Subcutaneous abdominal adipose tissue (tissue), 5 donors: ENCODE data around the gene ESYT2.
"Not testable (repeated sequence)": the region's sequence is repeated elsewhere in the genome, so short reads cannot be mapped to it uniquely, and the experiment has no call there.

Experiments
- H3K27ac ChIP-seq: one replicate; pipeline ENCODE4 v1.7.0; 2013; ENCODE audit warnings: low read depth, mild to moderate bottlenecking, inconsistent platforms, low read length, moderate library complexity
- H3K27me3 ChIP-seq, 5 donors: one replicate each; pipeline ENCODE4 v1.7.0; 2013; ENCODE audit warnings: low read length in 5 of 5, inconsistent platforms in 1 of 5; ENCODE audit not compliant: control insufficient read depth in 5 of 5, insufficient read depth in 4 of 5
- H3K36me3 ChIP-seq, 5 donors: one replicate each; pipeline ENCODE4 v1.7.0; 2013; ENCODE audit warnings: low read length in 5 of 5; ENCODE audit not compliant: control insufficient read depth in 5 of 5, insufficient read depth in 5 of 5
- H3K4me1 ChIP-seq, 5 donors: one replicate each; pipeline ENCODE4 v1.7.0; 2013; ENCODE audit warnings: low read length in 5 of 5, mild to moderate bottlenecking in 3 of 5, moderate library complexity in 1 of 5; ENCODE audit not compliant: control insufficient read depth in 5 of 5, insufficient read depth in 5 of 5
- H3K4me3 ChIP-seq, 5 donors: one replicate each; pipeline ENCODE4 v1.7.0; 2013; ENCODE audit warnings: low read length in 5 of 5, low read depth in 1 of 5
- H3K9ac ChIP-seq, 5 donors: one replicate each; pipeline ENCODE4 v1.7.0; 2013; ENCODE audit warnings: low read length in 5 of 5, mild to moderate bottlenecking in 4 of 5, moderate library complexity in 3 of 5
- H3K9me3 ChIP-seq, 5 donors: one replicate each; pipeline ENCODE4 v1.7.0; 2013; ENCODE audit warnings: low read length in 5 of 5; ENCODE audit not compliant: control insufficient read depth in 5 of 5
- donor health status: healthy.
- donor health status: healthy.
- donor health status: healthy.
- donor health status: healthy.
- donor health status: healthy.

The ESYT2 gene

GRCh38 chr7:158702944-158703343, 126.4 kb downstream of the ESYT2 start:
- H3K4me3 ChIP-seq, result no peak overlapping the region
- H3K36me3 ChIP-seq, result peaks cover 0 to 4% (median 0%) of the 10 kb centered on the region in 5 donors
- no peak overlapping the region for H3K9ac ChIP-seq
- peaks cover 0 to 9% (median 7%) of the 10 kb centered on the region in 5 donors for H3K9me3 ChIP-seq
- H3K27me3 ChIP-seq, result no peaks in the 10 kb centered on the region
- H3K27ac ChIP-seq, result no peak overlapping the region
- H3K4me1 ChIP-seq, result peaks cover 0 to 22% (median 20%) of the 10 kb centered on the region in 5 donors

- Histone ChIP-seq H3K27ac (no peak overlapping the region), H3K4me1 (peaks cover 0 to 22% (median 20%) of the 10 kb centered on the region in 5 donors), H3K27me3 (no peaks in the 10 kb centered on the region), H3K9ac (peak overlapping the region in 1 of 5 donors; percentile 35), H3K4me3 (no peak overlapping the region), H3K36me3 (peaks cover 0 to 4% (median 0%) of the 10 kb centered on the region in 5 donors), H3K9me3 (peaks cover 0 to 1% (median 0%) of the 10 kb centered on the region in 5 donors)
These were observed 127.1 kb downstream of the ESYT2 start for GRCh38 chr7:158702196-158702595.

- no peak overlapping the region for H3K9ac ChIP-seq
- H3K27me3 ChIP-seq, result no peaks in the 10 kb centered on the region
- H3K9me3 ChIP-seq, result no peaks in the 10 kb centered on the region
- no peak overlapping the region for H3K4me3 ChIP-seq
- peaks cover 0 to 20% (median 14%) of the 10 kb centered on the region in 5 donors for H3K4me1 ChIP-seq
- H3K27ac ChIP-seq, result no peak overlapping the region
- H3K36me3 ChIP-seq, result peaks cover 0 to 4% (median 0%) of the 10 kb centered on the region in 5 donors
These were observed 129.3 kb downstream of the ESYT2 start for GRCh38 chr7:158700008-158700407.

- Histone ChIP-seq H3K4me3 (no peak overlapping the region), H3K27me3 (no peaks in the 10 kb centered on the region), H3K9ac (no peak overlapping the region)
These were observed 130.0 kb downstream of the ESYT2 start for GRCh38 chr7:158699341-158699740.

GRCh38 chr7:158698657-158699195, 130.6 kb downstream of the ESYT2 start:
- H3K27ac ChIP-seq, result no peak overlapping the region
- no peaks in the 10 kb centered on the region for H3K27me3 ChIP-seq
- peaks cover 0 to 12% (median 6%) of the 10 kb centered on the region in 5 donors for H3K4me1 ChIP-seq
- H3K9ac ChIP-seq, result no peak overlapping the region
- H3K36me3 ChIP-seq, result peaks cover 0 to 4% (median 0%) of the 10 kb centered on the region in 5 donors
- no peak overlapping the region for H3K4me3 ChIP-seq
- no peaks in the 10 kb centered on the region for H3K9me3 ChIP-seq

More at GRCh38 chr7:158699341-158699740, 130.0 kb downstream of the ESYT2 start:
- H3K4me1 ChIP-seq, result peaks cover 0 to 18% (median 12%) of the 10 kb centered on the region in 5 donors
- peaks cover 0 to 4% (median 0%) of the 10 kb centered on the region in 5 donors for H3K36me3 ChIP-seq
- no peak overlapping the region for H3K27ac ChIP-seq
- no peaks in the 10 kb centered on the region for H3K9me3 ChIP-seq

- H3K27ac ChIP-seq, H3K4me1 ChIP-seq, H3K9ac ChIP-seq, H3K9me3 ChIP-seq, H3K36me3 ChIP-seq, H3K4me3 ChIP-seq, H3K27me3 ChIP-seq: not testable (repeated sequence)
These were observed 131.7 kb downstream of the ESYT2 start for GRCh38 chr7:158697597-158697996.

GRCh38 chr7:158695726-158696452, 133.4 kb downstream of the ESYT2 start:
- Histone ChIP-seq H3K27me3 (no peaks in the 10 kb centered on the region), H3K4me3 (no peak overlapping the region), H3K27ac (no peak overlapping the region), H3K36me3 (peaks cover 0 to 3% (median 2%) of the 10 kb centered on the region in 5 donors), H3K9me3 (no peaks in the 10 kb centered on the region), H3K9ac (peak overlapping the region in 2 of 5 donors; percentile 10 to 19), H3K4me1 (peaks cover 0 to 9% (median 4%) of the 10 kb centered on the region in 5 donors)

GRCh38 chr7:158695056-158695455, 134.3 kb downstream of the ESYT2 start:
- Histone ChIP-seq H3K36me3 (peaks cover 0 to 5% (median 0%) of the 10 kb centered on the region in 5 donors), H3K4me1 (peaks cover 0 to 9% (median 4%) of the 10 kb centered on the region in 5 donors), H3K27ac (no peak overlapping the region), H3K4me3 (no peak overlapping the region), H3K9ac (peak overlapping the region in 1 of 5 donors; percentile 1), H3K9me3 (no peaks in the 10 kb centered on the region), H3K27me3 (no peaks in the 10 kb centered on the region)

- H3K9ac ChIP-seq, result no peak overlapping the region
- no peaks in the 10 kb centered on the region for H3K27me3 ChIP-seq
- no peaks in the 10 kb centered on the region for H3K9me3 ChIP-seq
- peaks cover 0 to 6% (median 0%) of the 10 kb centered on the region in 5 donors for H3K36me3 ChIP-seq
- H3K4me3 ChIP-seq, result no peak overlapping the region
- H3K4me1 ChIP-seq, result peaks cover 0 to 9% (median 4%) of the 10 kb centered on the region in 5 donors
- H3K27ac ChIP-seq, result no peak overlapping the region
These were observed 134.7 kb downstream of the ESYT2 start for GRCh38 chr7:158694650-158695049.

- no peak overlapping the region for H3K9ac ChIP-seq
- H3K4me3 ChIP-seq, result no peak overlapping the region
- H3K9me3 ChIP-seq, result no peaks in the 10 kb centered on the region
- no peak overlapping the region for H3K27ac ChIP-seq
- peaks cover 0 to 3% (median 0%) of the 10 kb centered on the region in 5 donors for H3K4me1 ChIP-seq
- peaks cover 3 to 19% (median 12%) of the 10 kb centered on the region in 5 donors for H3K36me3 ChIP-seq
- H3K27me3 ChIP-seq, result no peaks in the 10 kb centered on the region
These were observed 139.8 kb downstream of the ESYT2 start for GRCh38 chr7:158689488-158689887.
